ENCODE data around the gene LRRC15. TPM values are rescaled to one million over a fixed set of nuclear protein-coding genes. Genes with fewer than 3 reads are reported as not detected.
A peak's percentile ranks its signal among the peaks of the same experiment; 100 is the strongest.

The LRRC15 gene
- total RNA-seq, 3 donors from 2014 or later: 0.22 to 1.8 (median 0.29) TPM

DNA sequence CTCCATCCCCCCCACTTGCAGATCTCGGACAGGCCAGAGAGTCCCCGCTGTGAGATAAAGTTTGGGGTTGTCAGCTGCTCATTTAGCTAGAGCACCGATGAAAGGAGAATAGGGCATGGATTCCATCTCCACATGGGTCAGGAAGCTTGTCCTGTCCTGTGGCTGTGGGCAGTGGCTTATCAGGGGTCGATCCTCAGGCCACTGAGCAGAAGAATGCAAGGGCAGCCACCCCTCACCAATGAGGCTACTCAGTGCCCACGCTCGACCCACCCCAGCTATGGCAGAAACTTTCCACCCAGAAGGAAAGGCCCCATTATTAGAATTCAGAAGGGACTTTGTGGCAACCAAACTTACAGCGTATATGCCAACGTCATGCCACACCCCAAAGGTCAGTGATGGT is 61.7 kb downstream of the LRRC15 start:
- Histone ChIP-seq H3K4me1 (ENCODE audit: low read depth) (no peaks in the 10 kb centered on the region), H3K4me3 (no peak overlapping the region), H3K9me3 (no peaks in the 10 kb centered on the region), H3K36me3 (ENCODE audit: low read depth) (no peaks in the 10 kb centered on the region)
- TF ChIP-seq, protein P1, sequence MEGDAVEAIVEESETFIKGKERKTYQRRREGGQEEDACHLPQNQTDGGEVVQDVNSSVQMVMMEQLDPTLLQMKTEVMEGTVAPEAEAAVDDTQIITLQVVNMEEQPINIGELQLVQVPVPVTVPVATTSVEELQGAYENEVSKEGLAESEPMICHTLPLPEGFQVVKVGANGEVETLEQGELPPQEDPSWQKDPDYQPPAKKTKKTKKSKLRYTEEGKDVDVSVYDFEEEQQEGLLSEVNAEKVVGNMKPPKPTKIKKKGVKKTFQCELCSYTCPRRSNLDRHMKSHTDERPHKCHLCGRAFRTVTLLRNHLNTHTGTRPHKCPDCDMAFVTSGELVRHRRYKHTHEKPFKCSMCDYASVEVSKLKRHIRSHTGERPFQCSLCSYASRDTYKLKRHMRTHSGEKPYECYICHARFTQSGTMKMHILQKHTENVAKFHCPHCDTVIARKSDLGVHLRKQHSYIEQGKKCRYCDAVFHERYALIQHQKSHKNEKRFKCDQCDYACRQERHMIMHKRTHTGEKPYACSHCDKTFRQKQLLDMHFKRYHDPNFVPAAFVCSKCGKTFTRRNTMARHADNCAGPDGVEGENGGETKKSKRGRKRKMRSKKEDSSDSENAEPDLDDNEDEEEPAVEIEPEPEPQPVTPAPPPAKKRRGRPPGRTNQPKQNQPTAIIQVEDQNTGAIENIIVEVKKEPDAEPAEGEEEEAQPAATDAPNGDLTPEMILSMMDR (IDR thresholded peaks at IDR 0.05): no peak
- intact Hi-C loops (cut with DNase I, micrococcal nuclease): no loop called here
- no peak for ATAC-seq
- no peak for DNase-seq

DNA sequence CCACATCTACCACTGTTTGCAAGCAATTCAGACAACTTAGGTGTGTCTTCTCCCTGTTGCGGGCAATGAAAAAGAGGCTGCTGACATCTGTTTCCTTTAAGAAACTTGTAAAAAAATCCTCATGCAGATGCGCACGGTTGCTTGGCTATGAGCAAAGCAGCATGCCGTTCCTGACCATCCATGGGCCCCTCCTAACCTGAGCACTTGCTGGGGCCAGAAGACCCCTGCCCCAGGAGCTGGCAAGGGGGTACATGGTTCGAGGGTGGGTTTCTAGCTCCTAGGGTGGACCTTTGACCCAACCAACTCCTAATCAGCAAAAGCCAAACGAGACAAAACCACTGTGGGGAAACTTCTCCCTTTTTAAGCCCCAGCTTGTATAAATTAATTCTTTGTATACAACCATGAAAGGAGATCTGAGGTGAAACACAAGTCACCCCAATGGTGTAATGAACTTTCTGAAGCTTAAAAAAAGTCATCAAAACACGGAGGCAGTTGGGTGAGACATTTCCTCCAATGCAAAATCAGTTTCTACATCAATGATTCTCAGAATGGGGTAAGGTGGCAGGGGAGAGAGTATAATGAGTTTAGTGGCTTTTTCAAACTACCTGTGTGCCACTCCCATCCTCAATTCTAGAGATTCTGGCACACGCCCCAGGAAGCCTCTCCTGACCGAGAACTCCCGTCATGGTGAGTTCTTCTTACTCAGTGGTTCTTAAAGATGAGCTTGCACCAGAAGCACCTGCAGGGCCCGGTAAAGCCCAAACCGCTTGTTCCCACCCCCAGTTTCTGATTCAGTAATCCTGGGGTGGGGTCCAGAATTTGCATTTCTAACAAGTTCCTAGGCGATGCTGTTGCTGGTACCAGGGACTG is 62.5 kb downstream of the LRRC15 start:
- ATAC-seq (peak; percentile 48), DNase-seq (no peak)
- no peaks in the 10 kb centered on the region for H3K9me3 ChIP-seq
- no peak overlapping the region for H3K4me3 ChIP-seq
- H3K36me3 ChIP-seq (ENCODE audit: low read depth): no peaks in the 10 kb centered on the region
- TF ChIP-seq, protein P1 (IDR thresholded peaks at IDR 0.05): no peak
- intact Hi-C loops (cut with DNase I, micrococcal nuclease): no loop called here
- H3K4me1 ChIP-seq (ENCODE audit: low read depth): no peaks in the 10 kb centered on the region

DNA sequence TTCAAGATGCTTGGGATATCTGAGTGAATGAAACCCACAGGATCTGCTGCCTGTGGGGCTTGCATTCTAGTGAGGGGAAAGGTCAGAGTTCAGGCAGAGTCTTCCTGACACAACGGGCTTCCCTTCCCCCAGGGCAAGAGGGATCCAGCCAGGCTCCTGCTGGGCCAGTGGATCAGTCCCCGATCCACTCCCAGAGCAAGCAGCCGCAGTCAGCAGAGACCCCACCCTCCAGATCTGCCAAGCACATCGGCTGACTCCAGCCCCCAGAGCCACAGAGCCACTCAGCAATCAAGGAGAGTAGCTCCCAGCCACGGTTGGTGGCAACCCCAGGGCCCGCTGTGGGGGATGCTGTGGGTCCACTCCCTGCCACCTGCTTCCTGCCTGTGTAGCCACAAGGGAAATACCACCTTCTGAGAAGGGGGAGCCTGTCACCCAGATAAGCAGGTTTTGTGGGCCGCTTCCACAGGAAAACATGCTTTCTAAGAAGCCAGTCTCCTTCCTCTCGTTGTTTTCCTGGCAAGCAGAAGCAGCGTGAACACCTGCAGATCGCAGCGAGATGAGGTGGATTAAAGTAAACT is 63.3 kb downstream of the LRRC15 start:
- Histone ChIP-seq H3K36me3 (ENCODE audit: low read depth) (no peaks in the 10 kb centered on the region), H3K4me1 (ENCODE audit: low read depth) (no peaks in the 10 kb centered on the region), H3K4me3 (no peak overlapping the region), H3K9me3 (no peaks in the 10 kb centered on the region)
- intact Hi-C loops (cut with DNase I, micrococcal nuclease): no loop called here
- TF ChIP-seq, protein P1 (IDR thresholded peaks at IDR 0.05): no peak
- peak; percentile 67 for ATAC-seq
- no peak for DNase-seq

DNA sequence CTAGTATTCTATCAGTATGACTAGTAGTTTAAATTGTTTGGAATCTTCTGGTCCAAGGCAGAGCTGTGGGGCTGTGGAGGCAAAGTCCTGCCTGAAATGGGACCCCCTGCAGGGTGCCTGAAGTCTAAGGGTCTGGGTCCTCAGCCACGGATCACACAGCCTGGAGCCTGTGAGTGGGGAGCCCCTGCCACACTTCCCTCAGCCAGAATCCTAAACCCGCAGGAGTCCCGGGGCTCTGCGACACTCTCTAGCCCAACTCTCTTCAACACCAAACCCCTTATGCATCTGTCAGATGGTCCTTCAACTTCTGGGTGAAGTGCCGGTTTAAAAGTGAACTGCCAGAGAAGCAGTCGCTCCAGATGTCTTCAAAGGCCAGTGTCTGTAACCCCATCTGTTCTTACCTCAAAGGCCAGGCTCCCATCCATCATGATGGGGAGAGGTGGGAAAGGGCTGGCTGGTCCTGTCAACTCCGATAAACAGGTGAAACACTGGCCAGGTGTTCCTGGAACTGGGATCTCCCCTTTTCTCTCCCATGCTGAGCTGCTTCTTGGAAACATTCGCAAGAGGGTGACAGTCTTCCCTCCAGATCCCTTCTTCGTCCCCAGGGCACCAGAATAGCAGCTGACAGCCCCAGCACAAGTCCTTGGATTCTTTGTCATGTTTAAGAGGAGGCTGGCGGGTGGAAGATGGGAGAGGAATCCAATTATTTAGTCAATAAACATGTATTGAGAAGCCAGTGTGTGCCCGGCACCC is 64.0 kb downstream of the LRRC15 start:
- Histone ChIP-seq H3K4me3 (no peak overlapping the region), H3K4me1 (ENCODE audit: low read depth) (no peaks in the 10 kb centered on the region), H3K9me3 (no peaks in the 10 kb centered on the region), H3K36me3 (ENCODE audit: low read depth) (no peaks in the 10 kb centered on the region)
- DNase-seq (no peak), ATAC-seq (no peak)
- TF ChIP-seq, protein P1 (IDR thresholded peaks at IDR 0.05): no peak
- intact Hi-C loops (cut with DNase I, micrococcal nuclease): no loop called here

Other genes with a start within 250 kb of the LRRC15 start
- gene HES1, start 233.6 kb downstream of the LRRC15 start, total RNA-seq: 100 to 1,000 TPM in 1 of 3 donors, 10 to 100 TPM in 2; 60.9 to 116 (median 99.0) TPM
- under 1 TPM in 1 of 3 donors, not detected in 2; 0.14 TPM for gene CPN2, start 18.4 kb downstream of the LRRC15 start, total RNA-seq
- gene GP5, start 29.5 kb upstream of the LRRC15 start, total RNA-seq: under 1 TPM in 2 of 3 donors, not detected in 1; 0.07 to 0.19 TPM
- 10 to 100 TPM; 76.2 to 96.1 (median 83.9) TPM for gene ATP13A3, start 117.3 kb upstream of the LRRC15 start, total RNA-seq